Skeletal muscle satellite cell (primary cell): ENCODE data around the gene TBL2.
"Not testable (repeated sequence)": the region's sequence is repeated elsewhere in the genome, so short reads cannot be mapped to it uniquely, and the experiment has no call there.

Experiments
- H3K27me3 ChIP-seq: 2 replicates; pipeline ENCODE4 v1.7.0; 2013; ENCODE audit warnings: low read length; ENCODE audit not compliant: control insufficient read depth, insufficient read depth
- H3K36me3 ChIP-seq: 2 replicates; pipeline ENCODE4 v1.7.0; 2013; ENCODE audit warnings: mild to moderate bottlenecking, control low read depth, low read length; ENCODE audit not compliant: insufficient read depth
- H3K4me1 ChIP-seq: 2 replicates; pipeline ENCODE4 v1.7.0; 2013; ENCODE audit warnings: low read length; ENCODE audit not compliant: control insufficient read depth, insufficient read depth
- H3K4me2 ChIP-seq: 2 replicates; pipeline ENCODE4 v1.7.0; 2013; ENCODE audit warnings: mild to moderate bottlenecking, low read length
- H3K4me3 ChIP-seq: 2 replicates; pipeline ENCODE4 v1.7.0; 2013; ENCODE audit warnings: low read length
- H3K9ac ChIP-seq: 2 replicates; pipeline ENCODE4 v1.7.0; 2013; ENCODE audit warnings: mild to moderate bottlenecking, low read depth, low read length, moderate library complexity
- H3K9me3 ChIP-seq: replicated peaks from 2 replicates; pipeline ENCODE4 v1.7.0; 2013; ENCODE audit warnings: mild to moderate bottlenecking, control low read depth, low read length

Gene TBL2

DNA sequence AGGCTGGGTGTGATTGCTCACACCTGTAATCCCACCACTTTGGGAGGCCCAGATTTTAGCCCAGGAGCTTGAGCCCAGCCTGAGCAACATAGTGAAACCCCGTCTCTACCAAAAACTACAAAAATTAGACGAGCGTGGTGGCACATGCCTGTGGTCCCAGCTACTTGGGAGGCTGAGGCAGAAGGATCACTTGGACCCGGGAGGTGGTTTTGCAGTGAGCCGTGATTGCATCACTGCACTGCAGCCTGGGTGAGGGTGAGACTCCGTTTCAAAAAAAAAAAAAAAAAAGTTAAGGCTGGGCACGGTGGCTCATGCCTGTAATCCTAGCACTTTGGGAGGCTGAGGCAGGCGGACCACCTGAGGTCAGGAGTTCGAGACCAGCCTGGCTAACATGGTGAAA is 2.6 kb upstream of the TBL2 start:
- H3K4me1 ChIP-seq = peaks cover 29% of the 10 kb centered on the region
- not testable (repeated sequence) for H3K9ac ChIP-seq, H3K4me2 ChIP-seq

DNA sequence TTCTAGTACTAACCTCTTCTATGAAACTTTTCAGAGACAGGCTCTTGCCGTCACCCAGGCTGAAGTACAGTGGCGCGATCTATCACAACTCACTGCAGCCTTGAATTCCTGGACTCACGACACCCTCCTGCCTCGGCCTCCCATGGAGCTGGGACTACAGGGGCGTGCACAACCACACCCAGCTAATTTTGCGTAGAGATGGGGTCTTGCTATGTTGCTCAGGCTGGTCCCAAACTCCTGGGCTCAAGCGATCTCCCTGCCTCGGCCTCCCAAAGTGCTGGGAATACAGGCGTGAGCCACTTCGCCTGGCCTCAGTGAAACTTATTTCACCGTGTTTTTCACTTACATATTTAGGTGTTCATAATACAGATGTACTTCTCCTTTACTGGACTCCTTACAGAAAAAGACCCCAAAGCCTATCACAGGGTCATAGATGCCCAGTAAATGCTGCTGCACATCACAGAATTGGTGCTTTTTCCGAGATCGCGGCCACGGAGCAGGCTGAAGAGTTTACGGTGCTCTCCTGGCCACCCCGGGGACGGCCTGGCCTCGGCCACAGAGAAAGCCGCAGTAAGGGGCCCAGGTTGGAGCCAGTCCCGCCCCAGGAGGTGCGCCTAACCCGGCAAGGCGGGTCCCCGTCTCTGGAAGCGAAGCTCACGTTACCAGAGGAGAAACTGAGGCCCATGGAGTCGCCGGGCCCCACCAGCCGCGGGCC is 595 bp downstream of the TBL2 start:
- Histone ChIP-seq H3K9ac (peak overlapping the region; percentile 98), H3K27me3 (no peaks in the 10 kb centered on the region), H3K9me3 (no peaks in the 10 kb centered on the region), H3K4me1 (peaks cover 31% of the 10 kb centered on the region), H3K4me2 (peak overlapping the region; percentile 94), H3K4me3 (peak overlapping the region; percentile 91), H3K36me3 (peaks cover 23% of the 10 kb centered on the region)

More for the DNA sequence above, 2.6 kb upstream of the TBL2 start:
- H3K27me3 ChIP-seq, H3K4me3 ChIP-seq, H3K36me3 ChIP-seq, H3K9me3 ChIP-seq: not testable (repeated sequence)

DNA sequence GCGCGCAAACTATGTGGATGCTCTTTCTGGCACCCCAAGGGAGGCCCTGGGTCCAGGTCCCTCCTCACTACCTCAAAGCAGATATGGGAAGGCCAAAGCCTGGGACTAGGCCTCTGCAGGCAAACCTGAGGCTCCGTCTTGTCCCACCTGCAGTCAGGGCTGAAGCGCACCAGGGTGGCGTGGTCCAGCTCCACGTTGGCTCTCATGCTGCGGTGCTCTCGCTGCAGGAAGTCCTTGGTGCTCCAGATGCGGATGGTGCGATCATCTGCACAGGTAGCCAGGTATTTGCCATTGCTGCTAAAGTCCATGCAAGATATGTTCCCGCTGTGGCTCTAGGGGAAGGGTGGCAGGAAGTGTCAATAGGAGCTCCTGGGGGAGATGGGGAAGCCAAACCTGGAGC is 4.6 kb downstream of the TBL2 start:
- no peaks in the 10 kb centered on the region for H3K9me3 ChIP-seq

GRCh38 chr7:73573276-73573675 is 5.1 kb downstream of the TBL2 start:
- Histone ChIP-seq H3K36me3 (peaks cover 59% of the 10 kb centered on the region), H3K9me3 (no peaks in the 10 kb centered on the region), H3K4me3 (no peak overlapping the region), H3K4me2 (no peak overlapping the region), H3K9ac (no peak overlapping the region), H3K4me1 (peaks cover 19% of the 10 kb centered on the region), H3K27me3 (no peaks in the 10 kb centered on the region)

More for the DNA sequence above, 4.6 kb downstream of the TBL2 start:
- peaks cover 19% of the 10 kb centered on the region for H3K4me1 ChIP-seq
- H3K4me2 ChIP-seq = no peak overlapping the region
- peaks cover 58% of the 10 kb centered on the region for H3K36me3 ChIP-seq
- no peaks in the 10 kb centered on the region for H3K27me3 ChIP-seq
- H3K4me3 ChIP-seq = no peak overlapping the region
- no peak overlapping the region for H3K9ac ChIP-seq

- no peaks in the 10 kb centered on the region for H3K9me3 ChIP-seq
- H3K36me3 ChIP-seq = peaks cover 59% of the 10 kb centered on the region
- no peaks in the 10 kb centered on the region for H3K27me3 ChIP-seq
- H3K4me1 ChIP-seq = peaks cover 18% of the 10 kb centered on the region
- H3K4me2 ChIP-seq = no peak overlapping the region
- no peak overlapping the region for H3K9ac ChIP-seq
- no peak overlapping the region for H3K4me3 ChIP-seq
Observed at GRCh38 chr7:73572767-73573186, 5.6 kb downstream of the TBL2 start.

DNA sequence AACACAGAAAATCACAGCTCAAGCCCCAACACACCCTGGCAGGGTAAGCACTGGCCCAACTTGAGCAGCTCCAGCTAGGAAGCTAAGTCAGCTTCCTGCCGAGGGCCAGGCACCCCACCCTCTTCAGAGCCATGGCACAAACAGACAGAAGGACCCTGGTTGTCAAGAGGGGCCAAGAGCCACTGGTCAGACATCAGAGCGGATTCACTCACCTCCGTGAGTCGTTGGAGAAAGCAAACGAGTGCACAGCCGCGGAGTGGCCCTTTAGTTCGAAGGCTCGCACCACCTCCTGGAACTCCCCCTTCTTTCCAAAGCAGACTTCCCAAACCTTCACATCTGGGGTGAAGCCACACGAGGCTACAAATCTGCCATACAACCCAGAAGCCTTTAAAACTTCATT is 7.4 kb downstream of the TBL2 start:
- no peaks in the 10 kb centered on the region for H3K9me3 ChIP-seq
- no peaks in the 10 kb centered on the region for H3K27me3 ChIP-seq
- no peak overlapping the region for H3K4me3 ChIP-seq
- H3K4me1 ChIP-seq = peaks cover 1% of the 10 kb centered on the region
- peaks cover 59% of the 10 kb centered on the region for H3K36me3 ChIP-seq
- no peak overlapping the region for H3K9ac ChIP-seq
- H3K4me2 ChIP-seq = no peak overlapping the region

- H3K9ac ChIP-seq = no peak overlapping the region
- H3K4me2 ChIP-seq = no peak overlapping the region
- peaks cover 57% of the 10 kb centered on the region for H3K36me3 ChIP-seq
- no peaks in the 10 kb centered on the region for H3K4me1 ChIP-seq
- H3K4me3 ChIP-seq = no peak overlapping the region
- H3K9me3 ChIP-seq = no peaks in the 10 kb centered on the region
- H3K27me3 ChIP-seq = no peaks in the 10 kb centered on the region
Observed at GRCh38 chr7:73570521-73570920, 7.9 kb downstream of the TBL2 start.

DNA sequence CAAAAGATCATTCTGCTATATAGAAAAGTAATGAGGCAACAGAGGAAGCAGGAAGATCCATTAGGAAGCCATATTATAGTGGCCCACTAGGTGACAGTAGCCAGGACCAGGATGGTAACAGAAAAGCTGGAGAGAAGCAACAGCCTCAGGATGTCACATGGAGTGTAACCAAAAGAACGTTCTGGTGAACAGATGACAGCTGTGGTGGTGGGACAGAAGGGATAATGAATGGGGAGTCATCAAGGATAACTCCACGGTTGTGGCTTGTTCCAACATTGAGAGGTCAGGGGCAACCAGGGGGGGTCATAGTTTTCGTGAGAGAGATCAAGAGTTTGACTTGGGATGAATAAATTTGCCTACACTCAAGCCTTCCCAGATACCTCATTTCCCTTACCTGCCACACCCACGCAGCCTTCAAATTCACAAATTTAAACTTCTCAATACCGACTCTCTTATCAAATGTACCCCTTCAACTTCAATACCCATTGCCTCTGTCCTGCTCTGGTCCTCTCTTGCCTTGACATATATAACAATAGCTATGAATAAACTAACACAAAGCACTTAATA is 9.3 kb downstream of the TBL2 start:
- Histone ChIP-seq H3K4me2 (no peak overlapping the region), H3K36me3 (peaks cover 50% of the 10 kb centered on the region), H3K9ac (no peak overlapping the region), H3K4me3 (no peak overlapping the region), H3K27me3 (no peaks in the 10 kb centered on the region), H3K4me1 (no peaks in the 10 kb centered on the region), H3K9me3 (no peaks in the 10 kb centered on the region)

- H3K9ac ChIP-seq = no peak overlapping the region
- H3K27me3 ChIP-seq = no peaks in the 10 kb centered on the region
- no peak overlapping the region for H3K4me3 ChIP-seq
- no peaks in the 10 kb centered on the region for H3K4me1 ChIP-seq
- H3K9me3 ChIP-seq = no peaks in the 10 kb centered on the region
- peaks cover 39% of the 10 kb centered on the region for H3K36me3 ChIP-seq
- H3K4me2 ChIP-seq = no peak overlapping the region
Observed at GRCh38 chr7:73567846-73568685, 10.3 kb downstream of the TBL2 start.

- H3K9me3 ChIP-seq = no peaks in the 10 kb centered on the region
- no peak overlapping the region for H3K4me3 ChIP-seq
- H3K4me1 ChIP-seq = no peaks in the 10 kb centered on the region
- H3K9ac ChIP-seq = no peak overlapping the region
- no peak overlapping the region for H3K4me2 ChIP-seq
- H3K36me3 ChIP-seq = peaks cover 30% of the 10 kb centered on the region
- no peaks in the 10 kb centered on the region for H3K27me3 ChIP-seq
Observed at GRCh38 chr7:73567140-73567539, 11.2 kb downstream of the TBL2 start.

DNA sequence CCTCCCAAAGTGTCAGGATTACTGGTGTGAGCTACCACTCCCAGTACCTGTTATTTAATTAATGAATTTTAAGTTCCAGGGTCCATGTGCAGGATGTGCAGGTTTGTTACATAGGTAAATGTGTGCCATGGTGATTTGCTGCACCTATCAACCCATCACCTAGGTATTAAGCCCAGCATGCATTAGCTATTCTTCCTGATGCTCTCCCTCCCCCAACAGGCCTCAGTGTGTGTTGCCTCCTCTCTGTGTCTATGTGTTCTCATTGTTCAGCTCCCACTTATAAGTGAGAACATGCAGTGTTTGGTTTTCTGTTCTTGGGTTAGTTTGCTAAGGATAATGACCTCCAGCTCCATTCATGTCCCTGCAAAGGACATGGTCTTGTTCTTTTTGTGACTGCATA is 11.9 kb downstream of the TBL2 start:
- H3K36me3 ChIP-seq = peaks cover 26% of the 10 kb centered on the region
- H3K9ac ChIP-seq, H3K9me3 ChIP-seq, H3K27me3 ChIP-seq, H3K4me1 ChIP-seq, H3K4me3 ChIP-seq: not testable (repeated sequence)
- peak overlapping the region; percentile 33 for H3K4me2 ChIP-seq
